ENCODE data around the gene OVAAL. TPM values are rescaled to one million over a fixed set of nuclear protein-coding genes. Genes with fewer than 3 reads are reported as not detected.
A peak's percentile ranks its signal among the peaks of the same experiment; 100 is the strongest.

The OVAAL gene
- total and polyA plus RNA-seq, 9 of the 15 experiments (the other 6 are each of a cell fraction or from before 2014, with no cell fraction given), result 0.04 to 0.18 (median 0.08) TPM; not detected in 4

GRCh38 chr1:180581635-180582039 lies 22.9 kb downstream of the OVAAL start (continued):
- TF ChIP-seq, protein P1, sequence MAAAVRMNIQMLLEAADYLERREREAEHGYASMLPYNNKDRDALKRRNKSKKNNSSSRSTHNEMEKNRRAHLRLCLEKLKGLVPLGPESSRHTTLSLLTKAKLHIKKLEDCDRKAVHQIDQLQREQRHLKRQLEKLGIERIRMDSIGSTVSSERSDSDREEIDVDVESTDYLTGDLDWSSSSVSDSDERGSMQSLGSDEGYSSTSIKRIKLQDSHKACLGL (CRISPR knock-in tag; IDR thresholded peaks at IDR 0.05; ENCODE audit: borderline replicate concordance, poor library complexity, severe bottlenecking), result no peak
- peak in 1 of 2 experiments; percentile 49; a peak in 1 of 4 replicates for TF ChIP-seq TRIM24 (IDR thresholded peaks at IDR 0.05)
- 0 out of 4 replicates have a peak, but pooled peaks of 1 of the 2 experiments have one; percentile 12 for TF ChIP-seq RAD21 (CRISPR knock-in tag; conservative IDR thresholded peaks at IDR 0.05 in 1 of 2, IDR thresholded peaks at IDR 0.05 in 1 of 2)
- TF ChIP-seq, protein P2, sequence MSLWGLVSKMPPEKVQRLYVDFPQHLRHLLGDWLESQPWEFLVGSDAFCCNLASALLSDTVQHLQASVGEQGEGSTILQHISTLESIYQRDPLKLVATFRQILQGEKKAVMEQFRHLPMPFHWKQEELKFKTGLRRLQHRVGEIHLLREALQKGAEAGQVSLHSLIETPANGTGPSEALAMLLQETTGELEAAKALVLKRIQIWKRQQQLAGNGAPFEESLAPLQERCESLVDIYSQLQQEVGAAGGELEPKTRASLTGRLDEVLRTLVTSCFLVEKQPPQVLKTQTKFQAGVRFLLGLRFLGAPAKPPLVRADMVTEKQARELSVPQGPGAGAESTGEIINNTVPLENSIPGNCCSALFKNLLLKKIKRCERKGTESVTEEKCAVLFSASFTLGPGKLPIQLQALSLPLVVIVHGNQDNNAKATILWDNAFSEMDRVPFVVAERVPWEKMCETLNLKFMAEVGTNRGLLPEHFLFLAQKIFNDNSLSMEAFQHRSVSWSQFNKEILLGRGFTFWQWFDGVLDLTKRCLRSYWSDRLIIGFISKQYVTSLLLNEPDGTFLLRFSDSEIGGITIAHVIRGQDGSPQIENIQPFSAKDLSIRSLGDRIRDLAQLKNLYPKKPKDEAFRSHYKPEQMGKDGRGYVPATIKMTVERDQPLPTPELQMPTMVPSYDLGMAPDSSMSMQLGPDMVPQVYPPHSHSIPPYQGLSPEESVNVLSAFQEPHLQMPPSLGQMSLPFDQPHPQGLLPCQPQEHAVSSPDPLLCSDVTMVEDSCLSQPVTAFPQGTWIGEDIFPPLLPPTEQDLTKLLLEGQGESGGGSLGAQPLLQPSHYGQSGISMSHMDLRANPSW (CRISPR knock-in tag; IDR thresholded peaks at IDR 0.05), result no peak
- TF ChIP-seq CREM (IDR thresholded peaks at IDR 0.05; ENCODE audit: low read depth), result peak; percentile 30; the same call in 1 of the 2 replicates
- peak; percentile 49; the same call in 1 of the 2 replicates for TF ChIP-seq JUND (IDR thresholded peaks at IDR 0.05; ENCODE audit: borderline replicate concordance, low read depth, low read length)
- peak; percentile 61; the same call in 1 of the 3 replicates for TF ChIP-seq JUND (tag; IDR thresholded peaks at IDR 0.05; ENCODE audit: borderline replicate concordance, low read depth, low read length)
- 0 out of 2 replicates have a peak, but pooled peaks have one; percentile 15 for TF ChIP-seq MTA2 (IDR thresholded peaks at IDR 0.05; ENCODE audit: low read depth)
- peak; percentile 53 for TF ChIP-seq SMARCA4 (IDR thresholded peaks at IDR 0.05)
- 0 out of 2 replicates have a peak, but pooled peaks have one; percentile 15 for TF ChIP-seq EP400 (IDR thresholded peaks at IDR 0.05)
- TF ChIP-seq FOXM1 (IDR thresholded peaks at IDR 0.05; ENCODE audit: low read depth), result no peak; the same call in 1 of the 2 replicates
- TF ChIP-seq FOXM1 (CRISPR knock-in tag; IDR thresholded peaks at IDR 0.05; ENCODE audit: low read depth), result no peak
- TF ChIP-seq THRA (IDR thresholded peaks at IDR 0.05), result no peak
- TF ChIP-seq, protein P3, sequence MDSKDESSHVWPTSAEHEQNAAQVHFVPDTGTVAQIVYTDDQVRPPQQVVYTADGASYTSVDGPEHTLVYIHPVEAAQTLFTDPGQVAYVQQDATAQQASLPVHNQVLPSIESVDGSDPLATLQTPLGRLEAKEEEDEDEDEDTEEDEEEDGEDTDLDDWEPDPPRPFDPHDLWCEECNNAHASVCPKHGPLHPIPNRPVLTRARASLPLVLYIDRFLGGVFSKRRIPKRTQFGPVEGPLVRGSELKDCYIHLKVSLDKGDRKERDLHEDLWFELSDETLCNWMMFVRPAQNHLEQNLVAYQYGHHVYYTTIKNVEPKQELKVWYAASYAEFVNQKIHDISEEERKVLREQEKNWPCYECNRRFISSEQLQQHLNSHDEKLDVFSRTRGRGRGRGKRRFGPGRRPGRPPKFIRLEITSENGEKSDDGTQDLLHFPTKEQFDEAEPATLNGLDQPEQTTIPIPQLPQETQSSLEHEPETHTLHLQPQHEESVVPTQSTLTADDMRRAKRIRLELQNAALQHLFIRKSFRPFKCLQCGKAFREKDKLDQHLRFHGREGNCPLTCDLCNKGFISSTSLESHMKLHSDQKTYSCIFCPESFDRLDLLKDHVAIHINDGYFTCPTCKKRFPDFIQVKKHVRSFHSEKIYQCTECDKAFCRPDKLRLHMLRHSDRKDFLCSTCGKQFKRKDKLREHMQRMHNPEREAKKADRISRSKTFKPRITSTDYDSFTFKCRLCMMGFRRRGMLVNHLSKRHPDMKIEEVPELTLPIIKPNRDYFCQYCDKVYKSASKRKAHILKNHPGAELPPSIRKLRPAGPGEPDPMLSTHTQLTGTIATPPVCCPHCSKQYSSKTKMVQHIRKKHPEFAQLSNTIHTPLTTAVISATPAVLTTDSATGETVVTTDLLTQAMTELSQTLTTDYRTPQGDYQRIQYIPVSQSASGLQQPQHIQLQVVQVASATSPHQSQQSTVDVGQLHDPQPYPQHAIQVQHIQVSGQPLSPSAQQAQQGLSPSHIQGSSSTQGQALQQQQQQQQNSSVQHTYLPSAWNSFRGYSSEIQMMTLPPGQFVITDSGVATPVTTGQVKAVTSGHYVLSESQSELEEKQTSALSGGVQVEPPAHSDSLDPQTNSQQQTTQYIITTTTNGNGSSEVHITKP (IDR thresholded peaks at IDR 0.05; ENCODE audit: partially characterized antibody), result peak; percentile 30
- peak; percentile 47; the same call in 1 of the 2 replicates for TF ChIP-seq KLF16 (IDR thresholded peaks at IDR 0.05)
- no peak for TF ChIP-seq MBD2 (IDR thresholded peaks at IDR 0.05; ENCODE audit: borderline replicate concordance, low read depth)
- peak; percentile 84 for TF ChIP-seq ARID1B (IDR thresholded peaks at IDR 0.05)
- TF ChIP-seq SMARCE1 (IDR thresholded peaks at IDR 0.05), result peak; percentile 72
- TF ChIP-seq PTRF (tag; IDR thresholded peaks at IDR 0.05), result no peak
- no peak for TF ChIP-seq TEAD1 (CRISPR knock-in tag; IDR thresholded peaks at IDR 0.05)
- TF ChIP-seq SLC30A9 (CRISPR knock-in tag; IDR thresholded peaks at IDR 0.05), result no peak
- TF ChIP-seq MEF2D (tag; conservative IDR thresholded peaks at IDR 0.05; ENCODE audit: low read depth), result peak; percentile 94
